Measurements from ENCODE around the gene SLC39A11.

DNA sequence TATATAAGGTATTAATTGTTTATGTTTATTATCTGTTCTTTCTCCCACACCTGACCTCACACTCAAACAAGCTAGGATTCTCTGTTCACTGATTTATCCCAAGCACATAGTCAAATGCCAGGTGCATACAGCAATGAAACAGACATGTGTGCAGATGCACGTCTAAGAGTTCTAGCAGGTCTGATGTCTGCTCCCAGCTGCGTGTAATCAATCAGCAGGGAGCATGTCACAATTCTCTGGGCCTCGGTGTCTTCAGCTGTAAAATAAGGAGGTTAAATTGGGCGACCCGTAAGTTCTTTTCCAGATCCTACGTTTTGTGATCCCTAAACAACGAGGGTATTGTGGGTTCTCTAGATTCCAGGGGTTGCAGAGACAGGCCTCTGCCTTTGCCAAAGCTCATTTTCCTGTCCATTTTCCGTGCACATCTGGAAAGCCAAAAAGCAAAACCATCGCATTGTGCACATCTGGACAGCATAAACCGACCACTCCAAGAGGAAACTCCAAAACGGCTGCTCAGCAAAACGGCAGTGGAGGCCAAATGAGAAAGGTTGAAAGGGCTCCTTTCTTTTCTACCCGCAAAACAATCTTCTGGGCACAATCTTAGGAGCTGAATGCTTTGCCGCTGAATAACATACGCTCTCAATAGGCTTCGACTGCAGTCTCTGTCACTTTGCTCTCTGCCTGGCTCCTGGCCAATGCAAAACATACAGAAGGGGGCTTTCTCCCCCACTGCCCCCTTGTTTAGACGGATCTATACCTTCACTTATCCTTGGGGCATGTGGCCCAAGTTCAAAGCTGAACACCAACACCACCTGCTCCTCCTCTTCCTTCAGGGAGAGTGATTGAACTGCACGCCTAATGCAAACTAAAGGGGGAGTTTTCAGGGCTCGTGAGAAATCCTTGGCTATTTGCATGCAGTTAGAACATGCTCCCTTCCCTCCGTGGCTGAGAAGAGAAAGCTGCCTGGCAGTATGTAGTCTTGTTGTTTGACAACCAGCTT is 426.3 kb downstream of the SLC39A11 start:
- TF ChIP-seq TAF1 (IDR thresholded peaks at IDR 0.05; ENCODE audit: low read depth, low read length) (no peak), POLR2A (IDR thresholded peaks at IDR 0.05; ENCODE audit: low read depth, low read length) (no peak), POLR2AphosphoS5 (IDR thresholded peaks at IDR 0.05; ENCODE audit: low read depth, low read length) (no peak)

All from GM12891 (cell line).